Measurements from ENCODE around the gene NR5A1.

NR5A1 gene

GRCh38 chr9:124496075-124496449 lies 11.1 kb downstream of the NR5A1 start (continued):
- TF ChIP-seq MYNN (tag by site-specific recombination; IDR thresholded peaks at IDR 0.05; ENCODE audit: borderline replicate concordance) (no peak), TSHZ1 (tag by site-specific recombination; IDR thresholded peaks at IDR 0.05; ENCODE audit: borderline replicate concordance) (no peak), ZNF175 (tag by site-specific recombination; IDR thresholded peaks at IDR 0.05) (no peak), ZNF555 (tag by site-specific recombination; conservative IDR thresholded peaks at IDR 0.05) (no peak), ZNF280D (tag by site-specific recombination; IDR thresholded peaks at IDR 0.05) (no peak)

- POLR2A ChIA-PET = no interaction called here
- Histone ChIP-seq H3K4me1 (ENCODE audit: control insufficient read depth, insufficient read depth, low read length) (no peaks in the 10 kb centered on the region), H3K27ac (ENCODE audit: extremely low read depth, low read depth, low read length) (no peak overlapping the region), H3K4me3 (ENCODE audit: low read depth, low read length) (no peak overlapping the region), H3K9me3 (ENCODE audit: control insufficient read depth, insufficient read depth, low read depth, low read length) (no peaks in the 10 kb centered on the region), H3K36me3 (ENCODE audit: control insufficient read depth in 2 of 2, insufficient read depth in 1 of 2, low read length in 2 of 2) (no peaks in the 10 kb centered on the region)
- CTCF ChIA-PET = no interaction called here
- TF ChIP-seq ZBTB6 (tag by site-specific recombination; IDR thresholded peaks at IDR 0.05) (no peak), ZNF639 (tag by site-specific recombination; IDR thresholded peaks at IDR 0.05) (no peak), ZNF621 (tag by site-specific recombination; IDR thresholded peaks at IDR 0.05) (no peak), BCL11B (tag by site-specific recombination; IDR thresholded peaks at IDR 0.05; ENCODE audit: low read depth) (no peak), ZSCAN5A (tag by site-specific recombination; IDR thresholded peaks at IDR 0.05) (no peak), ZNF274 (IDR thresholded peaks at IDR 0.05; ENCODE audit: low read length) (no peak), ZNF274 (tag by site-specific recombination; IDR thresholded peaks at IDR 0.05; ENCODE audit: borderline replicate concordance) (no peak), PATZ1 (tag by site-specific recombination; IDR thresholded peaks at IDR 0.05) (no peak), ZNF239 (tag by site-specific recombination; IDR thresholded peaks at IDR 0.05) (no peak), ZBTB17 (tag by site-specific recombination; IDR thresholded peaks at IDR 0.05) (no peak), ZBTB48 (tag by site-specific recombination; IDR thresholded peaks at IDR 0.05) (no peak), KLF16 (tag by site-specific recombination; IDR thresholded peaks at IDR 0.05) (no peak), ZNF202 (tag by site-specific recombination; IDR thresholded peaks at IDR 0.05; ENCODE audit: borderline replicate concordance) (no peak), PRDM1 (tag by site-specific recombination; IDR thresholded peaks at IDR 0.05) (no peak), ZNF558 (tag by site-specific recombination; IDR thresholded peaks at IDR 0.05) (no peak), ZIC2 (tag by site-specific recombination; IDR thresholded peaks at IDR 0.05) (no peak), ZNF391 (tag by site-specific recombination; IDR thresholded peaks at IDR 0.05; ENCODE audit: borderline replicate concordance, low read depth) (no peak)
Observed at GRCh38 chr9:124495126-124496074, 11.8 kb downstream of the NR5A1 start.
